Measurements from ENCODE around the gene P2RX3.
A peak's percentile ranks its signal among the peaks of the same experiment; 100 is the strongest.

P2RX3 gene

GRCh38 chr11:57310091-57310490 is 28.1 kb upstream of the P2RX3 start:
- DNase-seq (ENCODE audit: low spot score), result no peak

- no peak for DNase-seq (ENCODE audit: low spot score)
Observed at GRCh38 chr11:57310630-57311086, 27.5 kb upstream of the P2RX3 start.

- peak; percentile 66 for DNase-seq (ENCODE audit: low spot score)
Observed at GRCh38 chr11:57311109-57311936, 26.8 kb upstream of the P2RX3 start.

GRCh38 chr11:57312511-57313021 is 25.6 kb upstream of the P2RX3 start:
- no peak for DNase-seq (ENCODE audit: low spot score)

- DNase-seq (ENCODE audit: low spot score), result no peak
Observed at GRCh38 chr11:57313071-57313787, 24.9 kb upstream of the P2RX3 start.

- no peak for DNase-seq (ENCODE audit: low spot score)
Observed at GRCh38 chr11:57313788-57314135, 24.4 kb upstream of the P2RX3 start.

GRCh38 chr11:57314221-57314973 is 23.8 kb upstream of the P2RX3 start:
- DNase-seq (ENCODE audit: low spot score), result no peak

- DNase-seq (ENCODE audit: low spot score), result no peak
Observed at GRCh38 chr11:57315491-57315890, 22.7 kb upstream of the P2RX3 start.

GRCh38 chr11:57316017-57316416 is 22.1 kb upstream of the P2RX3 start:
- no peak for DNase-seq (ENCODE audit: low spot score)

GRCh38 chr11:57318178-57318577 is 20.0 kb upstream of the P2RX3 start:
- DNase-seq (ENCODE audit: low spot score), result peak; percentile 45

- no peak for DNase-seq (ENCODE audit: low spot score)
Observed at GRCh38 chr11:57320067-57320718, 18.0 kb upstream of the P2RX3 start.

- no peak for DNase-seq (ENCODE audit: low spot score)
Observed at GRCh38 chr11:57320719-57321387, 17.3 kb upstream of the P2RX3 start.

- DNase-seq (ENCODE audit: low spot score), result no peak
Observed at GRCh38 chr11:57321388-57322255, 16.5 kb upstream of the P2RX3 start.

- DNase-seq (ENCODE audit: low spot score), result peak; percentile 83
Observed at GRCh38 chr11:57322256-57323166, 15.6 kb upstream of the P2RX3 start.

GRCh38 chr11:57323167-57323854 is 14.8 kb upstream of the P2RX3 start:
- DNase-seq (ENCODE audit: low spot score), result no peak

- DNase-seq (ENCODE audit: low spot score), result no peak
Observed at GRCh38 chr11:57323855-57324153, 14.3 kb upstream of the P2RX3 start.

- no peak for DNase-seq (ENCODE audit: low spot score)
Observed at GRCh38 chr11:57324154-57324885, 13.8 kb upstream of the P2RX3 start.
